CD4-positive, alpha-beta memory T cell (primary cell): ENCODE results near the gene FOLR1. TPM values are rescaled to one million over a fixed set of nuclear protein-coding genes. Genes with fewer than 3 reads are reported as not detected.

Source experiments
- CTCF ChIA-PET: fragments of 350-600 bp; sonication (Branson Sonifier 250); formaldehyde crosslinking; loops from one replicate; lab custom pipeline; 2021; ENCODE audit warnings: inconsistent platforms; ENCODE audit not compliant: partially characterized antibody; lab: Charles Lee
- POLR2A ChIA-PET: fragments of 350-600 bp; sonication (Branson Sonifier 250); formaldehyde crosslinking; loops from one replicate; lab custom pipeline; 2021; ENCODE audit not compliant: partially characterized antibody; lab: Charles Lee
- DNase-seq, 5 donors: peaks; one replicate each; pipeline versions ENCODE4 v3.0.0 to v3.0.0-alpha.2; 2020 to 2022; ENCODE audit warnings: mixed read lengths in 1 of 5
- H3K27ac ChIP-seq: one replicate; pipeline ENCODE4 v1.7.0; 2013; ENCODE audit warnings: low read depth, low read length
- H3K27me3 ChIP-seq: 2 replicates; pipeline ENCODE4 v1.7.0; 2013; ENCODE audit warnings: mild to moderate bottlenecking, low read length, moderate library complexity; ENCODE audit not compliant: insufficient read depth
- H3K36me3 ChIP-seq: 2 replicates; pipeline ENCODE4 v1.7.0; 2013; ENCODE audit warnings: mild to moderate bottlenecking, low read length, moderate library complexity; ENCODE audit not compliant: insufficient read depth
- H3K4me1 ChIP-seq: 2 replicates; pipeline ENCODE4 v1.7.0; 2013; ENCODE audit warnings: mild to moderate bottlenecking, low read length, moderate library complexity; ENCODE audit not compliant: insufficient read depth
- H3K4me3 ChIP-seq, 2 donors: one replicate each; pipeline ENCODE4 v1.7.0; 2013; ENCODE audit warnings: low read length in 2 of 2, mild to moderate bottlenecking in 1 of 2
- H3K9me3 ChIP-seq, 2 donors: one replicate each; pipeline ENCODE4 v1.7.0; 2013; ENCODE audit warnings: low read length in 2 of 2, control low read depth in 1 of 2; ENCODE audit not compliant: control insufficient read depth in 1 of 2
- H3K27ac Mint-ChIP-seq, 7 donors: one replicate each; pipeline ENCODE4 v1.8.0; 2020 to 2021; ENCODE audit warnings: mixed read lengths in 7 of 7, mild to moderate bottlenecking in 6 of 7, inconsistent platforms in 3 of 7, moderate library complexity in 3 of 7
- H3K27me3 Mint-ChIP-seq, 2 donors: one replicate each; pipeline ENCODE4 v1.8.0; 2020 to 2021; ENCODE audit warnings: mixed read lengths in 2 of 2
- H3K36me3 Mint-ChIP-seq, 2 donors: one replicate each; pipeline ENCODE4 v1.8.0; 2020 to 2021; ENCODE audit warnings: mixed read lengths in 2 of 2, inconsistent platforms in 1 of 2, mild to moderate bottlenecking in 1 of 2
- H3K4me1 Mint-ChIP-seq, 4 donors: one replicate each; pipeline ENCODE4 v1.8.0; 2020 to 2021; ENCODE audit warnings: mixed read lengths in 4 of 4, mild to moderate bottlenecking in 1 of 4
- H3K4me3 Mint-ChIP-seq, 8 donors: one replicate each; pipeline ENCODE4 v1.8.0; 2020 to 2021; ENCODE audit warnings: mixed read lengths in 8 of 8, mild to moderate bottlenecking in 7 of 8, moderate library complexity in 6 of 8, inconsistent platforms in 3 of 8
- H3K9me3 Mint-ChIP-seq, 8 donors: one replicate each; pipeline ENCODE4 v1.8.0; 2020 to 2021; ENCODE audit warnings: mixed read lengths in 8 of 8, mild to moderate bottlenecking in 5 of 8, inconsistent platforms in 3 of 8, moderate library complexity in 1 of 8
- intact Hi-C: fragments of 100-400 bp; cut with micrococcal nuclease; formaldehyde crosslinking; loops from one replicate; pipeline ENCODE4 v1.15.1; 2023
- polyA plus RNA-seq, 2 donors: library from polyadenylated mRNA; unstranded; fragments of 300-500 nt; fragmentation: Illumina TruSeq; gene quantifications; one replicate each; pipeline ENCODE4 v1.2.3, GENCODE V29; 2021
- total RNA-seq, 2 experiments: library from RNA; stranded (reverse); gene quantifications; one replicate each; pipeline ENCODE4 v1.2.3, GENCODE V29; 2021

The FOLR1 gene
- total and polyA plus RNA-seq, 4 experiments from 2014 or later: not detected

GRCh38 chr11:72244361-72245262, 52.7 kb downstream of the FOLR1 start:
- POLR2A ChIA-PET: interaction anchor here (1.2 kb wide), 1 partner anchor 19 kb away, joined by 3 read pairs; no protein-coding TSS in a partner anchor
- Histone ChIP-seq H3K4me3 (no peak overlapping the region), H3K4me1 (peaks cover 16% of the 10 kb centered on the region), H3K27me3 (peaks cover 35% of the 10 kb centered on the region), H3K36me3 (no peaks in the 10 kb centered on the region), H3K9me3 (no peaks in the 10 kb centered on the region), H3K27ac (no peak overlapping the region)
- CTCF ChIA-PET: interaction anchor here (1.3 kb wide), 1 partner anchor 8 kb away, joined by 4 read pairs; no protein-coding TSS in a partner anchor
- H3K27ac Mint-ChIP-seq: peak overlapping the region in 1 of 7 donors; percentile 19
- H3K27me3 Mint-ChIP-seq: peaks cover 34 to 36% of the 10 kb centered on the region in 2 donors
- no peak for DNase-seq
- H3K36me3 Mint-ChIP-seq: no peaks in the 10 kb centered on the region
- peak overlapping the region in 7 of 8 donors; percentile 4 to 63 (median 25) for H3K4me3 Mint-ChIP-seq
- peaks cover 16 to 36% (median 20%) of the 10 kb centered on the region in 4 donors for H3K4me1 Mint-ChIP-seq
- intact Hi-C loops: no loop called here
- peaks cover 0 to 2% (median 0%) of the 10 kb centered on the region in 8 donors for H3K9me3 Mint-ChIP-seq

- peaks cover 14 to 33% (median 18%) of the 10 kb centered on the region in 4 donors for H3K4me1 Mint-ChIP-seq
- H3K27me3 ChIP-seq: peaks cover 32% of the 10 kb centered on the region
Observed at GRCh38 chr11:72245263-72245816, 53.4 kb downstream of the FOLR1 start.

More at GRCh38 chr11:72245263-72245816, 53.4 kb downstream of the FOLR1 start:
- peaks cover 11% of the 10 kb centered on the region for H3K4me1 ChIP-seq
- DNase-seq: no peak
- no peak overlapping the region for H3K4me3 Mint-ChIP-seq
- no peaks in the 10 kb centered on the region for H3K36me3 ChIP-seq
- H3K4me3 ChIP-seq: no peak overlapping the region
- ChIA-PET POLR2A (interaction anchor here (1.2 kb wide), 1 partner anchor 20 kb away, joined by 3 read pairs; no protein-coding TSS in a partner anchor), CTCF (interaction anchor here (1.3 to 1.7 kb wide), 2 partner anchors 9 to 185 kb away, joined by 4 read pairs; no protein-coding TSS in a partner anchor)
- peaks cover 0 to 2% (median 0%) of the 10 kb centered on the region in 8 donors for H3K9me3 Mint-ChIP-seq
- no peaks in the 10 kb centered on the region for H3K36me3 Mint-ChIP-seq
- intact Hi-C loops: no loop called here
- H3K9me3 ChIP-seq: no peaks in the 10 kb centered on the region
- H3K27me3 Mint-ChIP-seq: peaks cover 34 to 38% of the 10 kb centered on the region in 2 donors
- no peak overlapping the region for H3K27ac Mint-ChIP-seq
- H3K27ac ChIP-seq: no peak overlapping the region

Other genes starting within 250 kb of the FOLR1 start
- 10 to 100 TPM; 21.4 to 26.2 TPM for gene IL18BP, start 193.2 kb upstream of the FOLR1 start, total RNA-seq
- gene IL18BP, start 193.2 kb upstream of the FOLR1 start, polyA plus RNA-seq: 10 to 100 TPM; 13.8 to 19.7 TPM
- 100 to 1,000 TPM; 376 to 380 TPM for gene NUMA1, start 111.6 kb upstream of the FOLR1 start, total RNA-seq
- 100 to 1,000 TPM in 1 of 2 donors, 1 to 10 TPM in 1; 4.0 to 100 TPM for gene NUMA1, start 111.6 kb upstream of the FOLR1 start, polyA plus RNA-seq
- 1 to 10 TPM; 4.2 to 4.5 TPM for gene LRRC51, start 111.3 kb upstream of the FOLR1 start, total RNA-seq
- gene LRRC51, start 111.3 kb upstream of the FOLR1 start, polyA plus RNA-seq: 1 to 10 TPM; 4.0 to 5.3 TPM
- gene LAMTOR1, start 88.8 kb upstream of the FOLR1 start, total RNA-seq: 10 to 100 TPM; 66.8 to 68.6 TPM
- 100 to 1,000 TPM in 1 of 2 donors, 10 to 100 TPM in 1; 77.5 to 105 TPM for gene LAMTOR1, start 88.8 kb upstream of the FOLR1 start, polyA plus RNA-seq
- gene TOMT, start 86.2 kb upstream of the FOLR1 start, total RNA-seq: not detected
- not detected for gene TOMT, start 86.2 kb upstream of the FOLR1 start, polyA plus RNA-seq
- gene ANAPC15, start 79.4 kb upstream of the FOLR1 start, total RNA-seq: 10 to 100 TPM; 38.6 to 40.2 TPM
- gene ANAPC15, start 79.4 kb upstream of the FOLR1 start, polyA plus RNA-seq: 100 to 1,000 TPM in 1 of 2 donors, 10 to 100 TPM in 1; 84.5 to 105 TPM
- not detected for gene FOLR3, start 56.4 kb upstream of the FOLR1 start, total RNA-seq
- not detected for gene FOLR3, start 56.4 kb upstream of the FOLR1 start, polyA plus RNA-seq
- gene FOLR2, start 24.7 kb downstream of the FOLR1 start, total RNA-seq: not detected
- not detected for gene FOLR2, start 24.7 kb downstream of the FOLR1 start, polyA plus RNA-seq
- gene INPPL1, start 32.6 kb downstream of the FOLR1 start, total RNA-seq: 100 to 1,000 TPM; 145 to 152 TPM
- 10 to 100 TPM in 1 of 2 donors, 1 to 10 TPM in 1; 4.0 to 10.2 TPM for gene INPPL1, start 32.6 kb downstream of the FOLR1 start, polyA plus RNA-seq
- not detected for gene PHOX2A, start 52.0 kb downstream of the FOLR1 start, total RNA-seq
- not detected for gene PHOX2A, start 52.0 kb downstream of the FOLR1 start, polyA plus RNA-seq
- gene CLPB, start 242.4 kb downstream of the FOLR1 start, total RNA-seq: 10 to 100 TPM; 13.5 to 14.7 TPM
- 1 to 10 TPM in 1 of 2 donors, under 1 TPM in 1; 0.76 to 5.3 TPM for gene CLPB, start 242.4 kb downstream of the FOLR1 start, polyA plus RNA-seq